SK-N-SH (cell line): Measurements from ENCODE around the gene ARHGAP26. TPM values are rescaled to one million over a fixed set of nuclear protein-coding genes. Genes with fewer than 3 reads are reported as not detected.

Experiments used
- CTCF ChIA-PET: fragments of 300-600, 350-600 bp; formaldehyde crosslinking; extraction: SDS; loops from one replicate; lab custom pipeline; 2021; lab: Yijun Ruan, JAX
- POLR2A ChIA-PET: fragments of 350-600 bp; sonication (Branson Sonifier 250); formaldehyde crosslinking; extraction: SDS; loops from one replicate; lab custom pipeline; 2020; ENCODE audit warnings: antibody characterized with exemption, inconsistent platforms; lab: Yijun Ruan, JAX
- DNase-seq: peaks from one replicate; pipeline ENCODE4 v3.0.0; 2012
- H2AFZ ChIP-seq: fragments of 200-600 bp; sonication (generic); 2 replicates; pipeline ENCODE4 v1.8.1; 2016; ENCODE audit warnings: antibody characterized with exemption, mild to moderate bottlenecking, low read depth
- H3F3A ChIP-seq: fragments of 200-600 bp; sonication (generic); replicated peaks from 2 replicates; pipeline ENCODE3; 2016; ENCODE audit warnings: antibody characterized with exemption, mild to moderate bottlenecking; ENCODE audit not compliant: insufficient read depth
- H3K27ac ChIP-seq, 2 experiments: fragments of 200-500 bp in 1 of 2; fragments of 200-600 bp in 1 of 2; sonication (Bioruptor generic) in 1 of 2; sonication (generic), shearing (Covaris generic) in 1 of 2; 2 replicates each; pipeline versions ENCODE4 v1.5.1 to v1.6.1; 2014 to 2016; ENCODE audit warnings: low read depth in 2 of 2, inconsistent platforms in 1 of 2, low read length in 1 of 2, mild to moderate bottlenecking in 1 of 2, mixed read lengths in 1 of 2
- H3K27me3 ChIP-seq: fragments of 200-600 bp; sonication (generic), shearing (Covaris generic); 2 replicates; pipeline ENCODE4 v1.6.1; 2016; ENCODE audit warnings: mixed run types; ENCODE audit not compliant: insufficient read depth
- H3K36me3 ChIP-seq, 2 experiments: fragments of 200-500 bp in 1 of 2; fragments of 200-600 bp in 1 of 2; sonication (Bioruptor generic) in 1 of 2; sonication (generic) in 1 of 2; replicated peaks in 1 of 2; 2 replicates each; pipeline versions ENCODE3 to v1.5.1; 2014 to 2016; ENCODE audit warnings: low read length in 1 of 2, mild to moderate bottlenecking in 1 of 2; ENCODE audit not compliant: insufficient read depth in 2 of 2, control insufficient read depth in 1 of 2
- H3K4me1 ChIP-seq, 2 experiments: fragments of 200-500 bp in 1 of 2; fragments of 200-600 bp in 1 of 2; sonication (Bioruptor generic) in 1 of 2; sonication (generic), shearing (Covaris generic) in 1 of 2; 2 replicates each; pipeline versions ENCODE4 v1.5.1 to v1.6.1; 2014 to 2016; ENCODE audit warnings: low read depth in 1 of 2, low read length in 1 of 2, mixed run types in 1 of 2; ENCODE audit not compliant: insufficient read depth in 2 of 2, control insufficient read depth in 1 of 2
- H3K4me2 ChIP-seq: fragments of 200-600 bp; sonication (generic), shearing (Covaris generic); 2 replicates; pipeline ENCODE4 v1.6.1; 2017; ENCODE audit warnings: mixed run types
- H3K4me3 ChIP-seq, 2 experiments: fragments of 200-500 bp in 1 of 2; fragments of 200-600 bp in 1 of 2; sonication (Bioruptor generic) in 1 of 2; sonication (generic), shearing (Covaris generic) in 1 of 2; 2 replicates each; pipeline versions ENCODE4 v1.5.1 to v1.8.1; 2014 to 2016; ENCODE audit warnings: low read depth in 2 of 2, inconsistent platforms in 1 of 2, low read length in 1 of 2, mild to moderate bottlenecking in 1 of 2, mixed read lengths in 1 of 2, moderate library complexity in 1 of 2
- H3K79me2 ChIP-seq: fragments of 200-600 bp; sonication (generic); 2 replicates; pipeline ENCODE4 v1.8.1; 2017; ENCODE audit warnings: mild to moderate bottlenecking; ENCODE audit not compliant: insufficient read depth
- H3K9ac ChIP-seq: fragments of 200-600 bp; sonication (generic); 2 replicates; pipeline ENCODE4 v1.6.1; 2017; ENCODE audit warnings: mixed run types
- H3K9me2 ChIP-seq: fragments of 200-600 bp; sonication (generic); 2 replicates; pipeline ENCODE4 v1.6.1; 2017; ENCODE audit warnings: mixed run types
- H3K9me3 ChIP-seq: fragments of 200-600 bp; sonication (generic); 2 replicates; pipeline ENCODE4 v1.6.1; 2017; ENCODE audit warnings: mixed run types, mild to moderate bottlenecking, moderate library complexity
- H4K20me1 ChIP-seq: fragments of 200-600 bp; sonication (generic); 2 replicates; pipeline ENCODE4 v1.6.1; 2017; ENCODE audit warnings: mild to moderate bottlenecking, mixed run types; ENCODE audit not compliant: insufficient read depth
- CHD2 ChIP-seq: fragments of 150-350 bp; IDR thresholded peaks from 2 replicates; pipeline ENCODE4 v1.6.1; 2018; ENCODE audit warnings: low read length; ENCODE audit not compliant: partially characterized antibody
- CTCF ChIP-seq: fragments of 200-600 bp; sonication (generic); IDR thresholded peaks from 2 replicates; pipeline ENCODE4 v1.6.1; 2017; ENCODE audit warnings: antibody characterized with exemption, mild to moderate bottlenecking, moderate library complexity
- ELF1 ChIP-seq: IDR thresholded peaks from 2 replicates; pipeline ENCODE4 v1.4.0; 2012
- EZH2phosphoT487 ChIP-seq: fragments of 200-600 bp; sonication (generic); IDR thresholded peaks from 2 replicates; pipeline ENCODE4 v1.6.1; 2017; ENCODE audit warnings: low read depth, mixed run types, mild to moderate bottlenecking, antibody characterized with exemption, moderate library complexity, borderline replicate concordance
- FOXM1 ChIP-seq: IDR thresholded peaks from 2 replicates; pipeline ENCODE4 v1.4.0; 2012; ENCODE audit warnings: low read depth, mild to moderate bottlenecking
- GATA2 ChIP-seq: sonication (generic); formaldehyde crosslinking; IDR thresholded peaks from 2 replicates; pipeline ENCODE4 v1.5.0; 2020; ENCODE audit warnings: mild to moderate bottlenecking, missing genetic modification reagents
- IRF3 ChIP-seq: fragments of 150-350 bp; IDR thresholded peaks from 2 replicates; pipeline ENCODE4 v1.6.1; 2016; ENCODE audit warnings: mild to moderate bottlenecking, low read depth, low read length
- MEF2A ChIP-seq: IDR thresholded peaks from 2 replicates; pipeline ENCODE4 v1.4.0; 2012; ENCODE audit warnings: low read depth, borderline replicate concordance
- NFIC ChIP-seq: IDR thresholded peaks from 2 replicates; pipeline ENCODE4 v1.4.0; 2012; ENCODE audit warnings: borderline replicate concordance
- NRF1 ChIP-seq: IDR thresholded peaks from 2 replicates; pipeline ENCODE4 v1.6.1; 2012; ENCODE audit warnings: low read depth, mild to moderate bottlenecking, low read length
- PBX3 ChIP-seq: IDR thresholded peaks from 2 replicates; pipeline ENCODE4; 2012
- POLR2AphosphoS5 ChIP-seq: IDR thresholded peaks from 2 replicates; pipeline ENCODE4 v1.6.1; 2012; ENCODE audit warnings: low read depth, low read length
- RFX5 ChIP-seq: IDR thresholded peaks from 2 replicates; pipeline ENCODE4 v1.6.1; 2012; ENCODE audit warnings: mild to moderate bottlenecking, improper control_type of control experiment, low read length
- RXRA ChIP-seq: IDR thresholded peaks from 2 replicates; pipeline ENCODE4 v1.4.0; 2012; ENCODE audit warnings: low read depth, mild to moderate bottlenecking, borderline replicate concordance
- SMC3 ChIP-seq: IDR thresholded peaks from 2 replicates; pipeline ENCODE4 v1.6.1; 2012; ENCODE audit warnings: low read depth, low read length, improper control_type of control experiment
- TAF1 ChIP-seq: IDR thresholded peaks from 2 replicates; pipeline ENCODE4 v1.6.1; 2012; ENCODE audit warnings: low read depth, mild to moderate bottlenecking, low read length, moderate library complexity, borderline replicate concordance
- TCF12 ChIP-seq: IDR thresholded peaks from 2 replicates; pipeline ENCODE4 v1.4.0; 2012
- USF1 ChIP-seq: IDR thresholded peaks from 2 replicates; pipeline ENCODE4 v1.4.0; 2012; ENCODE audit warnings: low read depth, borderline replicate concordance
- WGBS: methylation state at CpG from one replicate; pipeline ENCODE4 v1.1.6; 2017; ENCODE audit warnings: low lambda C conversion rate; 5-methylcytosine and 5-hydroxymethylcytosine counted together
- polyA plus RNA-seq, 3 experiments: library from polyadenylated mRNA; depleted of rRNA; stranded (reverse); fragments of >200 nt; gene quantifications; 2 replicates each; pipeline ENCODE4 v1.2.3, GENCODE V29; 2012

ARHGAP26 gene
- polyA plus RNA-seq, 1 of the 3 experiments (the other 2 are of a cell fraction), result 6.1 TPM

GRCh38 chr5:143225511-143225910 is 455.3 kb downstream of the ARHGAP26 start:
- H3K79me2 ChIP-seq, result no peaks in the 10 kb centered on the region
- no peaks in the 10 kb centered on the region for H3K27me3 ChIP-seq
- CTCF ChIA-PET, result interaction anchor here (0.9 kb wide), 1 partner anchor 599 kb away, joined by 4 read pairs; no protein-coding TSS in a partner anchor
- H3K4me1 ChIP-seq, result peaks cover 0 to 23% of the 10 kb centered on the region in 2 experiments; a peak in 2 of 4 replicates
- H3F3A ChIP-seq, result no peaks in the 10 kb centered on the region
- H3K9me3 ChIP-seq, result no peaks in the 10 kb centered on the region
- no peak overlapping the region for H3K4me2 ChIP-seq
- DNase-seq, result no peak
- H3K36me3 ChIP-seq, result peaks cover 0 to 6% of the 10 kb centered on the region in 2 experiments
- no peak overlapping the region for H3K9ac ChIP-seq
- H4K20me1 ChIP-seq, result no peaks in the 10 kb centered on the region
- no peaks in the 10 kb centered on the region for H3K9me2 ChIP-seq
- WGBS, result 94% methylated on average over 3 of the region's 4 CpGs
- no peak overlapping the region for H2AFZ ChIP-seq
- POLR2A ChIA-PET, result no interaction called here
- H3K4me3 ChIP-seq, result no peak overlapping the region
- no peak for TF ChIP-seq FOXM1
- no peak overlapping the region for H3K27ac ChIP-seq

GRCh38 chr5:143226361-143226760 is 456.2 kb downstream of the ARHGAP26 start:
- no peak overlapping the region for H3K4me2 ChIP-seq
- no peaks in the 10 kb centered on the region for H3K9me3 ChIP-seq
- no peak overlapping the region for H2AFZ ChIP-seq
- H3K4me3 ChIP-seq, result no peak overlapping the region
- DNase-seq, result no peak
- H3K27ac ChIP-seq, result no peak overlapping the region
- H3K27me3 ChIP-seq, result no peaks in the 10 kb centered on the region
- peaks cover 0 to 6% of the 10 kb centered on the region in 2 experiments for H3K36me3 ChIP-seq
- H3K9ac ChIP-seq, result no peak overlapping the region
- H3K4me1 ChIP-seq, result peaks cover 0 to 23% of the 10 kb centered on the region in 2 experiments; a peak in 2 of 4 replicates
- TF ChIP-seq POLR2AphosphoS5 (no peak), NFIC (no peak), TAF1 (no peak), EZH2phosphoT487 (no peak), FOXM1 (no peak)
- H3F3A ChIP-seq, result no peaks in the 10 kb centered on the region
- no peaks in the 10 kb centered on the region for H3K9me2 ChIP-seq
- POLR2A ChIA-PET, result no interaction called here
- H4K20me1 ChIP-seq, result no peaks in the 10 kb centered on the region
- no peaks in the 10 kb centered on the region for H3K79me2 ChIP-seq
- WGBS, result 84% methylated on average over 3 of the region's 3 CpGs
- CTCF ChIA-PET, result no interaction called here

- Histone ChIP-seq H2AFZ (no peak overlapping the region), H3K79me2 (no peaks in the 10 kb centered on the region), H3K36me3 (peaks cover 0 to 6% of the 10 kb centered on the region in 2 experiments), H3K4me1 (peaks cover 0 to 23% of the 10 kb centered on the region in 2 experiments; a peak in 2 of 4 replicates), H3K9me3 (no peaks in the 10 kb centered on the region), H3K4me2 (no peak overlapping the region), H3F3A (no peaks in the 10 kb centered on the region), H3K9me2 (no peaks in the 10 kb centered on the region), H3K27me3 (no peaks in the 10 kb centered on the region), H3K27ac (no peak overlapping the region), H4K20me1 (no peaks in the 10 kb centered on the region), H3K4me3 (no peak overlapping the region), H3K9ac (no peak overlapping the region)
- no peak for DNase-seq
- WGBS, result 92% methylated on average over 3 of the region's 3 CpGs
- CTCF ChIA-PET, result interaction anchor here (1.0 kb wide), 1 partner anchor 177 kb away, joined by 3 read pairs; the partner anchor contains the start of gene NR3C1
- POLR2A ChIA-PET, result no interaction called here
- TF ChIP-seq FOXM1, result no peak
- no peak for TF ChIP-seq GATA2 (CRISPR knock-in tag)
- no peak for TF ChIP-seq IRF3
- TF ChIP-seq PBX3, result no peak
- no peak for TF ChIP-seq NRF1
- TF ChIP-seq TCF12, result no peak
- no peak for TF ChIP-seq CTCF
- TF ChIP-seq SMC3, result no peak
- no peak for TF ChIP-seq RXRA
- TF ChIP-seq USF1, result no peak
- no peak for TF ChIP-seq EZH2phosphoT487
- TF ChIP-seq ELF1, result no peak
- no peak for TF ChIP-seq MEF2A
- TF ChIP-seq RFX5, result no peak
- no peak for TF ChIP-seq CHD2
Measured at GRCh38 chr5:143226872-143227271, 456.7 kb downstream of the ARHGAP26 start.
